ENCODE data around the gene MMP25. TPM values are rescaled to one million over a fixed set of nuclear protein-coding genes. Genes with fewer than 3 reads are reported as not detected.

MMP25 gene
- total RNA-seq, 1 experiment from 2014 or later: 0.67 TPM

- intact Hi-C loops (cut with micrococcal nuclease; ENCODE audit: unreplicated experiment): no loop called here
- no peak for ATAC-seq
- ChIA-PET CTCF (interaction anchor here (0.7 kb wide), 1 partner anchor 694 kb away, joined by 12 read pairs; no protein-coding TSS in a partner anchor), POLR2A (no interaction called here)
- TF ChIP-seq CTCF (IDR thresholded peaks at IDR 0.05): no peak
- TF ChIP-seq SIN3A (IDR thresholded peaks at IDR 0.05; ENCODE audit: borderline replicate concordance, insufficient read depth, low read depth, low read length): no peak
- no peak for TF ChIP-seq POLR2AphosphoS5 (IDR thresholded peaks at IDR 0.05; ENCODE audit: low read depth, low read length)
- TF ChIP-seq TCF7L2 (IDR thresholded peaks at IDR 0.05; ENCODE audit: low read depth, low read length): no peak
- TF ChIP-seq REST (IDR thresholded peaks at IDR 0.05; ENCODE audit: insufficient read depth in 1 of 2, low read depth in 2 of 2, low read length in 1 of 2): no peak
- H3K27ac ChIP-seq (ENCODE audit: low read length): no peak overlapping the region
- no peaks in the 10 kb centered on the region for H3K4me1 ChIP-seq (ENCODE audit: control insufficient read depth, insufficient read depth, low read length)
- no peaks in the 10 kb centered on the region for H3K27me3 ChIP-seq (ENCODE audit: control insufficient read depth, insufficient read depth, low read length)
- no TSS peak for BruUV-seq (replicated peaks)
- no peaks in the 10 kb centered on the region for H3K9me3 ChIP-seq (ENCODE audit: control insufficient read depth, insufficient read depth, low read depth, low read length)
- no peaks in the 10 kb centered on the region for H3K36me3 ChIP-seq (ENCODE audit: control insufficient read depth, insufficient read depth, low read length)
- in situ Hi-C loops (cut with HindIII; ENCODE audit: low pct_unique_long_range_greater_than_20kb, low sequenced_read_pairs): no loop called here
- H3K4me3 ChIP-seq (ENCODE audit: low read depth in 2 of 2, low read length in 2 of 2): no peak overlapping the region
- no peak for DNase-seq (ENCODE audit: low read depth, low spot score)
These were observed 38.1 kb downstream of the MMP25 start for GRCh38 chr16:3084491-3084890.

GRCh38 chr16:3084969-3085670 lies 38.8 kb downstream of the MMP25 start:
- DNase-seq (ENCODE audit: low read depth, low spot score) (no peak), ATAC-seq (no peak)
- intact Hi-C loops (cut with micrococcal nuclease; ENCODE audit: unreplicated experiment) (no loop called here), in situ Hi-C loops (cut with HindIII; ENCODE audit: low pct_unique_long_range_greater_than_20kb, low sequenced_read_pairs) (no loop called here)
- Histone ChIP-seq H3K4me1 (ENCODE audit: control insufficient read depth, insufficient read depth, low read length) (no peaks in the 10 kb centered on the region), H3K9me3 (ENCODE audit: control insufficient read depth, insufficient read depth, low read depth, low read length) (no peaks in the 10 kb centered on the region), H3K36me3 (ENCODE audit: control insufficient read depth, insufficient read depth, low read length) (no peaks in the 10 kb centered on the region), H3K27ac (ENCODE audit: low read length) (no peak overlapping the region), H3K4me3 (ENCODE audit: low read depth in 2 of 2, low read length in 2 of 2) (no peak overlapping the region), H3K27me3 (ENCODE audit: control insufficient read depth, insufficient read depth, low read length) (no peaks in the 10 kb centered on the region)
- BruUV-seq (replicated peaks): no TSS peak
- CTCF ChIA-PET: no interaction called here
- POLR2A ChIA-PET: no interaction called here
- no peak for TF ChIP-seq REST (IDR thresholded peaks at IDR 0.05; ENCODE audit: insufficient read depth in 1 of 2, low read depth in 2 of 2, low read length in 1 of 2)
- no peak for TF ChIP-seq POLR2AphosphoS5 (IDR thresholded peaks at IDR 0.05; ENCODE audit: low read depth, low read length)
- TF ChIP-seq CTCF (IDR thresholded peaks at IDR 0.05): no peak
- TF ChIP-seq SIN3A (IDR thresholded peaks at IDR 0.05; ENCODE audit: borderline replicate concordance, insufficient read depth, low read depth, low read length): no peak
- no peak for TF ChIP-seq TCF7L2 (IDR thresholded peaks at IDR 0.05; ENCODE audit: low read depth, low read length)

Data from Panc1 (cell line).